Endothelial cell of umbilical vein (primary cell): ENCODE measurements around the gene SOD3. TPM values are rescaled to one million over a fixed set of nuclear protein-coding genes. Genes with fewer than 3 reads are reported as not detected.

Source experiments
- BruUV-seq: library from RNA; stranded (reverse); fragments of 400-500 nt; replicated peaks from 2 replicates; lab custom pipeline; 2021; lab: Mats Ljungman, UMichigan
- CTCF ChIA-PET: fragments of 300-600, 350-600 bp; sonication (Branson Sonifier 250); formaldehyde crosslinking; loops from one replicate; lab custom pipeline; 2021; ENCODE audit warnings: antibody characterized with exemption, inconsistent platforms; lab: Charles Lee
- POLR2A ChIA-PET: fragments of 300-600, 350-600 bp; sonication (Branson Sonifier 250); formaldehyde crosslinking; loops from one replicate; lab custom pipeline; 2021; ENCODE audit warnings: antibody characterized with exemption, inconsistent platforms; lab: Charles Lee
- DNase-seq: peaks from one replicate; pipeline ENCODE4 v3.0.0-alpha.2; 2011; ENCODE audit warnings: low read depth, low spot score
- FAIRE-seq: peaks from 2 replicates; lab custom pipeline; 2011; peaks lifted over from hg19 to GRCh38; lab: Jason Lieb, UNC
- H2AFZ ChIP-seq: 2 replicates; pipeline ENCODE4 v1.6.0; 2012; ENCODE audit warnings: low read depth, low read length, control low read depth, inconsistent platforms
- H3K27ac ChIP-seq: 2 replicates; pipeline ENCODE4 v1.5.1; 2011; ENCODE audit warnings: low read depth, mild to moderate bottlenecking, control low read depth, low read length, moderate library complexity; ENCODE audit not compliant: insufficient read depth
- H3K27me3 ChIP-seq, 2 experiments: 2 replicates each; pipeline versions ENCODE4 v1.6.0 to v1.6.1; 2011; ENCODE audit warnings: low read length in 2 of 2, mixed read lengths in 1 of 2; ENCODE audit not compliant: control insufficient read depth in 2 of 2, insufficient read depth in 2 of 2
- H3K36me3 ChIP-seq, 2 experiments: 2 replicates in 1 of 2; 3 replicates in 1 of 2; pipeline ENCODE4 v1.5.1; 2011; ENCODE audit warnings: low read length in 2 of 2, mild to moderate bottlenecking in 1 of 2, moderate library complexity in 1 of 2; ENCODE audit not compliant: control insufficient read depth in 2 of 2, insufficient read depth in 2 of 2; ENCODE audit errors: extremely low read depth in 1 of 2
- H3K4me1 ChIP-seq: 3 replicates; pipeline ENCODE4 v1.5.1; 2011; ENCODE audit warnings: mild to moderate bottlenecking, low read length; ENCODE audit not compliant: control insufficient read depth, insufficient read depth; ENCODE audit errors: extremely low read depth
- H3K4me2 ChIP-seq: 2 replicates; pipeline ENCODE4 v1.6.1; 2011; ENCODE audit warnings: low read length, control low read depth, mixed read lengths; ENCODE audit not compliant: insufficient read depth
- H3K4me3 ChIP-seq, 3 experiments: fragments of 200-600 bp in 1 of 3; sonication (generic), shearing (Covaris generic) in 1 of 3; replicated peaks in 1 of 3; 2 replicates each; pipeline ENCODE4 v1.5.1; 2011 to 2016; ENCODE audit warnings: control low read depth in 3 of 3, low read length in 3 of 3, mild to moderate bottlenecking in 2 of 3, inconsistent platforms in 1 of 3, low read depth in 1 of 3, moderate library complexity in 1 of 3; ENCODE audit not compliant: insufficient read depth in 1 of 3
- H3K79me2 ChIP-seq: 2 replicates; pipeline ENCODE4 v1.6.0; 2012; ENCODE audit warnings: low read length, inconsistent platforms; ENCODE audit not compliant: control insufficient read depth, insufficient read depth
- H3K9ac ChIP-seq: replicated peaks from 2 replicates; pipeline ENCODE3; 2011; ENCODE audit warnings: low read length, control low read depth; ENCODE audit not compliant: insufficient read depth; ENCODE audit errors: extremely low read depth
- H3K9me1 ChIP-seq: replicated peaks from 3 replicates; pipeline ENCODE4 v1.6.0; 2011; ENCODE audit warnings: mild to moderate bottlenecking, low read length; ENCODE audit not compliant: control insufficient read depth, insufficient read depth; ENCODE audit errors: extremely low read depth
- H3K9me3 ChIP-seq: replicated peaks from 2 replicates; pipeline ENCODE4 v1.5.1; 2012; ENCODE audit warnings: low read length, inconsistent platforms; ENCODE audit not compliant: control insufficient read depth, insufficient read depth
- H4K20me1 ChIP-seq: replicated peaks from 2 replicates; pipeline ENCODE3; 2011; ENCODE audit warnings: mild to moderate bottlenecking, low read length; ENCODE audit not compliant: control insufficient read depth, insufficient read depth; ENCODE audit errors: extremely low read depth
- CTCF ChIP-seq, 2 donors: IDR thresholded peaks; 1 replicate in 1 of 2; 2 replicates in 1 of 2; pipeline ENCODE4 v1.5.1; 2011; ENCODE audit warnings: low read length in 2 of 2, mild to moderate bottlenecking in 2 of 2, moderate library complexity in 2 of 2, control low read depth in 1 of 2, inconsistent platforms in 1 of 2, low read depth in 1 of 2; ENCODE audit not compliant: insufficient read depth in 1 of 2; ENCODE audit errors: extremely low read depth in 1 of 2
- EZH2 ChIP-seq: IDR thresholded peaks from 2 replicates; pipeline ENCODE4 v1.6.1; 2012; ENCODE audit warnings: borderline replicate concordance, low read depth, mild to moderate bottlenecking, moderate library complexity, low read length, inconsistent platforms; ENCODE audit not compliant: severe bottlenecking
- FOS ChIP-seq: IDR thresholded peaks from 2 replicates; pipeline ENCODE4 v1.6.1; 2011; ENCODE audit warnings: mild to moderate bottlenecking, low read length, moderate library complexity, borderline replicate concordance; ENCODE audit not compliant: insufficient read depth
- GATA2 ChIP-seq: IDR thresholded peaks from 2 replicates; pipeline ENCODE4 v1.7.0; 2011; ENCODE audit warnings: low read depth, mild to moderate bottlenecking, moderate library complexity, mixed read lengths, low read length; ENCODE audit not compliant: insufficient read length, insufficient read depth
- JUN ChIP-seq: IDR thresholded peaks from 2 replicates; pipeline ENCODE4 v1.6.1; 2011; ENCODE audit warnings: borderline replicate concordance, low read depth; ENCODE audit not compliant: insufficient read length, insufficient read depth
- MAX ChIP-seq: IDR thresholded peaks from 2 replicates; pipeline ENCODE4 v1.6.1; 2011; ENCODE audit not compliant: insufficient read depth, insufficient read length
- MYC ChIP-seq: IDR thresholded peaks from one replicate; pipeline ENCODE4 v1.6.1; 2011; ENCODE audit warnings: mild to moderate bottlenecking, low read depth, low read length
- POLR2A ChIP-seq: IDR thresholded peaks from 2 replicates; pipeline ENCODE4 v1.6.1; 2012; ENCODE audit warnings: low read depth, mild to moderate bottlenecking, control low read depth, low read length
- POLR2AphosphoS5 ChIP-seq: IDR thresholded peaks from 2 replicates; pipeline ENCODE4 v1.6.1; 2012; ENCODE audit warnings: low read depth, mild to moderate bottlenecking, control low read depth, low read length, moderate library complexity; ENCODE audit not compliant: insufficient read depth
- dilution Hi-C: fragments of 300-500 bp; cut with MboI; formaldehyde crosslinking; loops from one replicate; pipeline ENCODE4 v1.15.0; 2019; ENCODE audit warnings: low sequenced_read_pairs; ENCODE audit not compliant: extremely low pct_ligation_motif_present
- intact Hi-C: fragments of 100-400 bp; cut with micrococcal nuclease; formaldehyde crosslinking; loops from one replicate; pipeline ENCODE4 v1.10.0; 2022
- polyA plus RNA-seq, 4 experiments: library from polyadenylated mRNA; depleted of rRNA in 3 of 4; stranded (reverse) in 3 of 4; unstranded in 1 of 4; fragments of >200 nt; gene quantifications; 2 replicates each; pipeline versions ENCODE4 v1.2.1 to v1.2.3, GENCODE V29; 2011 to 2012; ENCODE audit warnings: missing spikeins in 1 of 4
- total RNA-seq: library from RNA; stranded (reverse); gene quantifications from 2 replicates; pipeline ENCODE4 v1.2.3, GENCODE V29; 2021

Gene SOD3
- total and polyA plus RNA-seq, 2 donors (not counting 3 experiments of a cell fraction or from before 2014, with no cell fraction given) = not detected

- FAIRE-seq = no peak
- peaks cover 27% of the 10 kb centered on the region for H3K4me1 ChIP-seq
- no peaks in the 10 kb centered on the region for H3K27me3 ChIP-seq
- H3K79me2 ChIP-seq = no peaks in the 10 kb centered on the region
- H3K36me3 ChIP-seq = no peaks in the 10 kb centered on the region
- TF ChIP-seq EZH2 (no peak), CTCF (IDR thresholded peaks at IDR 0.05; ENCODE audit: extremely low read depth in 1 of 2, insufficient read depth in 1 of 2, low read depth in 1 of 2, low read length in 2 of 2) (no peak), MAX (no peak), JUN (no peak), POLR2A (no peak), POLR2AphosphoS5 (no peak), FOS (no peak), MYC (no peak), GATA2 (no peak)
- BruUV-seq = no TSS peak
- DNase-seq = no peak
- dilution Hi-C loops = no loop called here
- no peak overlapping the region for H2AFZ ChIP-seq
- POLR2A ChIA-PET = no interaction called here
- no peak overlapping the region for H3K27ac ChIP-seq
- no peaks in the 10 kb centered on the region for H3K9me1 ChIP-seq
- CTCF ChIA-PET = no interaction called here
- no peak overlapping the region for H3K9ac ChIP-seq
- no peak overlapping the region for H3K4me3 ChIP-seq
- intact Hi-C loops = no loop called here
- no peaks in the 10 kb centered on the region for H4K20me1 ChIP-seq
- no peaks in the 10 kb centered on the region for H3K9me3 ChIP-seq
- no peak overlapping the region for H3K4me2 ChIP-seq
Observed at GRCh38 chr4:24846716-24847115, 51.3 kb downstream of the SOD3 start.
